ENCODE measurements around the gene TUBB4B. TPM values are rescaled to one million over a fixed set of nuclear protein-coding genes. Genes with fewer than 3 reads are reported as not detected.
"Not testable (repeated sequence)": the region's sequence is repeated elsewhere in the genome, so short reads cannot be mapped to it uniquely, and the experiment has no call there.

Gene TUBB4B
- total RNA-seq, 2 experiments from 2014 or later = 320 to 325 TPM

DNA sequence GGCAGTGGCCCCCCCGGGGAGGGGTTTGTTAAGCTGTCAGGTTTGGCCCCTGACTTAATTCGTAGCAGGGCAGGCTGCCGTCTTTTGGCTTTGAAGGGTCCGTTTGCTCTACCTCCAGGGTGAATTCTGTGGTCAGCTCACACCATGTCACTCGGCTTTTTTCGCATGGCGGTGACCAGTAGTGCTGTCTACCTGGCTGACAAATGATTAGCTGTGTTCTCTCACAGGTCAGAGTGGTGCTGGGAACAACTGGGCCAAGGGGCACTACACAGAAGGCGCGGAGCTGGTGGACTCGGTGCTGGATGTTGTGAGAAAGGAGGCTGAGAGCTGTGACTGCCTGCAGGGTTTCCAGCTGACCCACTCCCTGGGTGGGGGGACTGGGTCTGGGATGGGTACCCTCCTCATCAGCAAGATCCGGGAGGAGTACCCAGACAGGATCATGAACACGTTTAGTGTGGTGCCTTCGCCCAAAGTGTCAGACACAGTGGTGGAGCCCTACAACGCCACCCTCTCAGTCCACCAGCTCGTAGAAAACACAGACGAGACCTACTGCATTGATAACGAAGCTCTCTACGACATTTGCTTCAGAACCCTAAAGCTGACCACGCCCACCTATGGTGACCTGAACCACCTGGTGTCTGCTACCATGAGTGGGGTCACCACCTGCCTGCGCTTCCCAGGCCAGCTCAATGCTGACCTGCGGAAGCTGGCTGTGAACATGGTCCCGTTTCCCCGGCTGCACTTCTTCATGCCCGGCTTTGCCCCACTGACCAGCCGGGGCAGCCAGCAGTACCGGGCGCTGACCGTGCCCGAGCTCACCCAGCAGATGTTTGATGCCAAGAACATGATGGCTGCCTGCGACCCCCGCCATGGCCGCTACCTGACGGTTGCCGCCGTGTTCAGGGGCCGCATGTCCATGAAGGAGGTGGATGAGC, 1.4 kb downstream of the TUBB4B start:
- ChIA-PET CTCF (interaction anchor here (0.7 to 1.5 kb wide), 7 partner anchors 11 to 203 kb away, joined by 3 to 5 read pairs (median 4); no protein-coding TSS in a partner anchor), POLR2A (interaction anchor here (0.6 to 4.5 kb wide), 8 partner anchors 8 to 115 kb away, joined by 3 to 65 read pairs (median 6); partner anchors contain the start of genes ANAPC2, CYSRT1, NELFB and RNF208)
- Mint-ChIP-seq H3K27ac (peak overlapping the region; percentile 67), H3K36me3 (peaks cover 26% of the 10 kb centered on the region), H3K4me3 (peak overlapping the region; percentile 83), H3K4me1 (ENCODE audit: low read depth) (peaks cover 21% of the 10 kb centered on the region), H3K9me3 (no peaks in the 10 kb centered on the region), H3K27me3 (no peaks in the 10 kb centered on the region)
- intact Hi-C loops (cut with micrococcal nuclease) = loop anchor here (5.0 kb wide), 2 partner anchors 115 to 450 kb away; partner anchors contain the start of gene TMEM141
- no peak for DNase-seq

DNA sequence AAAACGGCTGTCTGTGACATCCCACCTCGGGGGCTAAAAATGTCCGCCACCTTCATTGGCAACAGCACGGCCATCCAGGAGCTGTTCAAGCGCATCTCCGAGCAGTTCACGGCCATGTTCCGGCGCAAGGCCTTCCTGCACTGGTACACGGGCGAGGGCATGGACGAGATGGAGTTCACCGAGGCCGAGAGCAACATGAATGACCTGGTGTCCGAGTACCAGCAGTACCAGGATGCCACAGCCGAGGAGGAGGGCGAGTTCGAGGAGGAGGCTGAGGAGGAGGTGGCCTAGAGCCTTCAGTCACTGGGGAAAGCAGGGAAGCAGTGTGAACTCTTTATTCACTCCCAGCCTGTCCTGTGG, 2.2 kb downstream of the TUBB4B start:
- Mint-ChIP-seq H3K4me3 (peak overlapping the region; percentile 83), H3K36me3 (peaks cover 26% of the 10 kb centered on the region), H3K4me1 (ENCODE audit: low read depth) (peaks cover 19% of the 10 kb centered on the region)
- H3K27ac Mint-ChIP-seq, H3K27me3 Mint-ChIP-seq, DNase-seq, H3K9me3 Mint-ChIP-seq: not testable (repeated sequence)
- ChIA-PET CTCF (interaction anchor here (0.9 to 1.8 kb wide), 4 partner anchors 11 to 202 kb away, joined by 3 to 7 read pairs (median 4); partner anchors contain the start of gene NELFB), POLR2A (interaction anchor here (1.1 to 4.5 kb wide), 4 partner anchors 11 to 114 kb away, joined by 3 to 65 read pairs (median 6); partner anchors contain the start of genes ANAPC2, NELFB and SSNA1)
- intact Hi-C loops (cut with micrococcal nuclease) = loop anchor here (5.0 kb wide), 2 partner anchors 116 to 451 kb away; partner anchors contain the start of gene TMEM141

DNA sequence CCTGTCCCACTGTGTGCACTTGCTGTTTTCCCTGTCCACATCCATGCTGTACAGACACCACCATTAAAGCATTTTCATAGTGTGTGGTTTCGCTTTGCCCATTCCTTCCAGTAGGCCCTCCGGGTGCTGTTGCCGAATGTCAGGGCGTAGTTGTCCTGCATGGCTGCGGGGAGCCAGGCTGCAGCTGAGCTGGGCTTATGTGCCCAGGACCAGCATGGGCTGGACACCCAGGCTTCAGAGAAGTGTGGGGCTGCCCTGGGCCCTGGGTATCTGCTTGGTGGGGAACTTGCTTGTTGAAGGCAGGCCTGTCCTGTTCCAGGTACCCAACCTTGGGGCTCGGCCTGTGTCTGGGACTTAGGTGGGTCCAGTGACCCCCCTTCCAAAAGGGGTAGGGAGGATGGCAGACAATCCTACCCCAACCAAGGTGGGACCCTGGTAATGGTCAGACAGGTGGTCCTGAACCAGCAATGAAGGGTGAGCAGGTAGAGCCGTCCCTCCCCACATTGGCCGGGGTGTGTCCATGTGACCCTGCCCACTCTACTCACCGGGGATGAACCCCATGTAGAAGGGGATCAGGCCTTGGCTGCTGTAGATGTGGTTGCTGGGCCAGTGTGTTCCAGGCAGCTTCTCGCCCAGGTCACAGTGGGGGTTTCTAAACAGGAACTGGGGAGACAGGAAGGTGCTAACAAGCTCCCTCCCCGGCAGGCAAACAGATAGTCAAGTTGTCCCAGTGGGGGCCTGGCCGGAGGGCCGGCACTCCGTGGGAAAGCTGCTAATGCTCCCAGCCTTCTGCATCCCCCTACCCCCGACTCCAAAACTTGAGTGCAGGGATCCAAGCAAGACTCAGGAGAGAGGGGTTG, 2.8 kb downstream of the TUBB4B start:
- intact Hi-C loops (cut with micrococcal nuclease) = loop anchor here (5.0 kb wide), 2 partner anchors 117 to 452 kb away; partner anchors contain the start of gene TMEM141
- Mint-ChIP-seq H3K4me3 (peak overlapping the region; percentile 83), H3K9me3 (no peaks in the 10 kb centered on the region), H3K4me1 (ENCODE audit: low read depth) (peaks cover 15% of the 10 kb centered on the region), H3K36me3 (peaks cover 26% of the 10 kb centered on the region), H3K27me3 (no peaks in the 10 kb centered on the region), H3K27ac (no peak overlapping the region)
- no peak for DNase-seq
- ChIA-PET POLR2A (interaction anchor here (1.7 to 4.5 kb wide), 3 partner anchors 10 to 129 kb away, joined by 5 to 65 read pairs (median 5); partner anchors contain the start of genes DPP7 and NELFB), CTCF (interaction anchor here (1.8 kb wide), 1 partner anchor 11 kb away, joined by 7 read pairs; the partner anchor contains the start of gene NELFB)

DNA sequence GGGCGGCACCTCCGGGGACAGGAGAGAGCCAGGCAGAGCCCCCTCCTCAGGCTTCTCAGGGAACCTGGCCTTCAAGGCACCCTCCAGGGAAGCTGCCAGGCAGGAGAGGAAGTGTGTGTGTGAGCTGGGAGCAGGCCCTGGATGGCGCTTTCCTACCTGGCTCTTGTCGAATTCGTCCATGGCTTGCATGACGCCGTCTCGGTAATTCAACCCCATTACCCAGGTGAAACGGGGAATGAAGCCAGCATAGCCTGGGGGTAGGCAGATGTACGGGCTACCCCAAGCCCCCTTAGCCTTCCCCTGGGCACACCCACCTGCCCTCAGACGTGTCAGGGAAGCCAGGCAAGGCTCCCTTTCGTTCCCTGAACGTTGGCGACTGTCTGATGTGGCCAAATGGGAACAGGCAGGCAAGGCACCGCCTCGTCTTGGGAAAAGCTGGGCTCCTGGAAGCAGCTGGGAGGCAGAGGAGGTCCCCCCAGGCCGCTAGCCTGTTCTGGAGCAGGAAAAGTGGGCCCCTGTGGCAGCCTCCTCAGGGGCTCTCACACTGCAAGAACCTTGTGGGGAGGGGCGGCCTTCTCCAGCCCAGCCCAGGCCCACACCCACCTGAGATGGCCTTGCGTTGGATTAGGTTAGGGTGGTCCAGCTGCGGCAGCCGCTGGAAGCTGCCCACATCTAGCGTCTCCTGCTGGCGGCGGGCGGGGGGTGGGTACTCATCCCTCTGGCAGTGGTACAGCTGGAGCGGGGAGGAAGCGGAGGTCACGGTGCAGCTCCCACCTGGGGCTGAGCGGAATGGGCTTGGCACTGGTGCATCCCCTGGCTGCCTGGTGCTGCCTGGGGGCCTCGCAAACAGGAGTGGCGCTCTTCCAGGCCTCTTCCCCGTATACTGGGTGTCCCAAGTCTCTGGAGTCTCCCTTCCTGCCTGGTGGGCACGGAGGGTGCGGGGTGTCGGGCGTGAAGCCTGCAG, 3.7 kb downstream of the TUBB4B start:
- H3K9me3 Mint-ChIP-seq = no peaks in the 10 kb centered on the region
- intact Hi-C loops (cut with micrococcal nuclease) = loop anchor here (5.0 kb wide), 2 partner anchors 117 to 452 kb away; partner anchors contain the start of gene TMEM141
- DNase-seq = no peak
- peaks cover 26% of the 10 kb centered on the region for H3K36me3 Mint-ChIP-seq
- peaks cover 12% of the 10 kb centered on the region for H3K4me1 Mint-ChIP-seq (ENCODE audit: low read depth)
- H3K27ac Mint-ChIP-seq = no peak overlapping the region
- ChIA-PET CTCF (interaction anchor here (1.2 to 1.8 kb wide), 3 partner anchors 8 to 210 kb away, joined by 3 to 7 read pairs (median 7); partner anchors contain the start of gene NELFB), POLR2A (interaction anchor here (1.7 to 2.0 kb wide), 2 partner anchors 10 to 130 kb away, joined by 5 read pairs; partner anchors contain the start of genes DPP7 and NELFB)
- no peaks in the 10 kb centered on the region for H3K27me3 Mint-ChIP-seq
- no peak overlapping the region for H3K4me3 Mint-ChIP-seq

DNA sequence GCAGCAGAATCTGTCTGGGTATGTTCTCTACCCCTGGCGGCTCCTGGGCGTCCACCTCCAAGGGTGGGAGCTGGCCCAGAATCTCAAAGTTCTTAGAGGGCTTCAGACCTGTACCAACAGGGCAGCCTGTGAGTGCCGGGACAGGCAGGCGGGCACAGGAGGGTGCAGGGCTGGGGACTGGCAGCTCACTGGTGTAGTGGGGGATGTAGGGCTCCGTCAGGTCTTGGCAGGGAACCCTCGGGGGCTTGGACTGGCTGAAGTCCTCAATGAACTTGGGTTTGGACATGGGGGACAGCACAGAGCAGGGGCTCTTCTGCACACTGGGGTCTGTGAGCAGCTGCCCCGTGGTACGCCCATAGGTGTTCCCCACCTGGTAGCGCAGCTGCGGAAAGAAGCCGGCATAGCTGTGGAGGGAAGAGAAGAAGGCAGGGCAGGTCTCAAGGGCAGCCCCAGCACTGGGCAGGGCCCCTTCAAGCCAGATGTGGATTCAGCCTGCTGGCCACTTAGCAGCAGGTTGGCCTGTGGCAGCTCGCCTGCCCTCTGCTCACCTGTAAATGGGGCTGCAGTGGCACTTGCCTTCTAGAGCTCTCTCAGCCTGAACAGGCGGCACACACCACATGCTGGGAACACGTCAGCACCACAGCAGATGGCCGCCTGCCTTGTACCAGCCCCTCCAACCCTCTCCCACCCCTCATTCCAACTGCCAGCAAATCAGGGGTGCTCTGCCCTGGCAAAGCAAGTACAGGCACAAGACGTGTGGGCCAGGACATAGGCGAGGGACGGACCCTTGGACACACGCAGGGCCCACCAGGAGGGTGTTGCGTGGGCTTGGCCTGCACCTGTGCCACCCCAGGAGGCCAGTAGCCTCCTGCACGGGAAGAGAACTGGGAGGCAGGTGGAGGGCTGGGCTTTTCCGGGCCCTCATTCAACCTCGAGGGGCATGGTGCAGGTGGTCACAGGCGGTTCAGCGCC, 4.6 kb downstream of the TUBB4B start:
- CTCF ChIA-PET = interaction anchor here (1.2 to 1.6 kb wide), 2 partner anchors 9 to 211 kb away, joined by 3 to 7 read pairs; no protein-coding TSS in a partner anchor
- Mint-ChIP-seq H3K27me3 (no peaks in the 10 kb centered on the region), H3K9me3 (no peaks in the 10 kb centered on the region), H3K4me3 (no peak overlapping the region), H3K27ac (no peak overlapping the region), H3K36me3 (peaks cover 26% of the 10 kb centered on the region), H3K4me1 (ENCODE audit: low read depth) (peaks cover 12% of the 10 kb centered on the region)
- POLR2A ChIA-PET = interaction anchor here (2.0 kb wide), 1 partner anchor 9 kb away, joined by 5 read pairs; the partner anchor contains the start of gene NELFB
- no peak for DNase-seq
- intact Hi-C loops (cut with micrococcal nuclease) = no loop called here

DNA sequence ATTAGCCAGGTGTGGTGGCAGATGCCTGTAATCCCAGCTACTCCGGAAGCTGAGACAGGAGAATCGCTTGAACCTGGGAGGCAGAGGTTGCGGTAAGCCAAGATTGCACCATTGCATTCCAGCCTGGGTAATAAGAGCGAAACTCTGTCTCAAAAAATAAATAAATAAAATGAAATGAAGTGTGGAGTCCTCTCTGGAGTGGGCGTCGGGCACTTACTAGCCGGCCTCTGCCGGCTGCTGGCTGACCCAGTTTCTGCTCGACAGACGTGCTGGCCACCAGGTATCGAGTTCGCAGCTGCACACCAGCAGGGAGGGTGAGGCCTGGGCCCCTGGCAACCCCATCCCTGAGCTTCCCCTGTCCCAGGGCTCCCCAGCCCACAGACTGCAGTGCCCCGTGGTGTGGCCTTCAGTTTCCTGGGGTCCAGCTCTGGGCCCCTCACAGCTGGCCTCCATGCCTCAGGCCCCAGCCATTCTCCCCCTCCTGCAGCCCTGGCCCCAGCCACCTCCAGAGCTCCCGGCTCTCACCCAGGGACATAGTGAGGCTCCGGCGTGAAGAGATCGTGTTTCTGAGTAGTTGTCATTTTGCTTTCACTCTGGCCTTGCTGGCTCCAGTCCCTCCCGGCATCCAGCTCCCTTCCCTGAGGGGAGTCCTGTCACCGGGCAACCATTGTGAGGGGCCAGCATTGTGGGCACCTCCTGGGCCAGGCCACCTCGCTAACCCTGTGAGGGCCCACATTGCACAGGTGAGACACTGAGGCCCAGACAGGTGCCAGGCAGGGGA, 6.2 kb downstream of the TUBB4B start:
- CTCF ChIA-PET = interaction anchor here (0.6 to 3.4 kb wide), 3 partner anchors 10 to 288 kb away, joined by 3 to 11 read pairs (median 3); no protein-coding TSS in a partner anchor
- intact Hi-C loops (cut with micrococcal nuclease) = no loop called here
- POLR2A ChIA-PET = no interaction called here
- no peak overlapping the region for H3K4me3 Mint-ChIP-seq
- no peak overlapping the region for H3K27ac Mint-ChIP-seq
- no peaks in the 10 kb centered on the region for H3K9me3 Mint-ChIP-seq
- peaks cover 17% of the 10 kb centered on the region for H3K36me3 Mint-ChIP-seq
- no peak for DNase-seq
- H3K4me1 Mint-ChIP-seq (ENCODE audit: low read depth) = peaks cover 10% of the 10 kb centered on the region
- H3K27me3 Mint-ChIP-seq = no peaks in the 10 kb centered on the region

DNA sequence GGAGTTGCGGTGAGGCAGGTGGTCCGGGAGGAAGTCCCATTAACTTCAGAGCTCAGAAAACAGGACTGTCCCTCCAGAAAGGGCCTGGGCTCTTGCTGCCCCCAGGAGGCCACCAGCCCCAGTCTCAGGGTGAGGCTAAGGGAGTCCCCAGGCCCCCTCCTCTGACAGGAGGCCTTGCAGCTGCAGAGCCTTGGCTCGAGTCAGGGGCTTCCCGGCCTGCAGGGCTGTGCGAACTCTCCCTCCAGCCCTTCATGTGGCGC, 6.8 kb downstream of the TUBB4B start:
- intact Hi-C loops (cut with micrococcal nuclease) = no loop called here
- H3K27ac Mint-ChIP-seq = no peak overlapping the region
- POLR2A ChIA-PET = no interaction called here

DNA sequence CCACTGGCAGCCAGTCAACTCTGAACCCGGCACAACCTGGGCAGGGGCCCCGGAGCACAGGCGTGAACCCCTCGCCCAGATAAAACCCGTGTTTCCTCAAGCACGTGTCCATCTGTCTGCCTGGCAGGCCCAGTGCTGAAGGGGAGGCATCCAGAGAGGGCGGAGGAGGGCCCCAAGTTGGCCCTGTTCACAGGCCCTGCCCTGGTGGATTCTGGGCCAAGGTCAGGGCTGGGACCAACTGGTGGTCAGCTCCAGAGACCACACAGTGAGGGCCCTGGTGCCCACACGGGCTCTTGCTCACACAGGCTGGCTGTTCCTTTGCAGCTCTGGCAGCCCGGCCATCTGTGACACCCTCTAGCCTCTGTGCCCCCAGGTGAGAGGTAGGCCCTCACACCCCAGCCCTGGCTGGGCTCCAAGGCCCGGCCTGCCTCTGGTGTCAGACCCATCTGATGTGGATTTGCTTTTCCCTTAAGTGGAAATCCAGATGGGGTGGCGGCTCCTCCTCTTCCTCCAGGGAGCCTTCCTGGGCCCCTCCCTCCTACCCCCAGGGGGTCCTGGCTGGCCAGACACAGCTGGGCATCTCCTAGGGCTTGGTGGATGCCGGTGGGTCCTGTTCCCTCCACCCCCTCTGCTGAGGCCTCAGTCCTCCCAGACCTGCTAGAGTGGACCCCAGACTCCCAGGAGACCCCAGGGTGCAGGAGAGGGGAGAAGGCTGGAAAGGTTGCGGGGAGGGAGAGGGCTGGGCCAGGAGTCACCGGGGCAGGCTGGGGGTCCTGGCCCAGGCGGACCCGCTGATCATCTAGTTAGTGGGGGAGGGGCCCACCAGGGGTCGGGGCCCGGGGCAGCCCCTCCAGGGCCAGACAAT, 9.5 kb downstream of the TUBB4B start:
- intact Hi-C loops (cut with micrococcal nuclease) = no loop called here
- Mint-ChIP-seq H3K27ac (no peak overlapping the region), H3K4me3 (no peak overlapping the region), H3K36me3 (peaks cover 2% of the 10 kb centered on the region), H3K27me3 (no peaks in the 10 kb centered on the region), H3K4me1 (ENCODE audit: low read depth) (peaks cover 5% of the 10 kb centered on the region), H3K9me3 (no peaks in the 10 kb centered on the region)
- CTCF ChIA-PET = interaction anchor here (1.0 to 3.4 kb wide), 2 partner anchors 10 to 14 kb away, joined by 5 to 11 read pairs; partner anchors contain the start of gene TUBB4B
- no peak for DNase-seq
- POLR2A ChIA-PET = interaction anchor here (2.5 kb wide), 1 partner anchor 9 kb away, joined by 13 read pairs; the partner anchor contains the start of gene TUBB4B

More for the DNA sequence above, 6.8 kb downstream of the TUBB4B start:
- H3K36me3 Mint-ChIP-seq = peaks cover 12% of the 10 kb centered on the region
- H3K27me3 Mint-ChIP-seq = no peaks in the 10 kb centered on the region
- H3K9me3 Mint-ChIP-seq = no peaks in the 10 kb centered on the region
- H3K4me3 Mint-ChIP-seq = no peak overlapping the region
- CTCF ChIA-PET = interaction anchor here (0.6 to 3.4 kb wide), 4 partner anchors 8 to 287 kb away, joined by 3 to 11 read pairs (median 4); no protein-coding TSS in a partner anchor
- no peak for DNase-seq
- H3K4me1 Mint-ChIP-seq (ENCODE audit: low read depth) = peaks cover 5% of the 10 kb centered on the region

DNA sequence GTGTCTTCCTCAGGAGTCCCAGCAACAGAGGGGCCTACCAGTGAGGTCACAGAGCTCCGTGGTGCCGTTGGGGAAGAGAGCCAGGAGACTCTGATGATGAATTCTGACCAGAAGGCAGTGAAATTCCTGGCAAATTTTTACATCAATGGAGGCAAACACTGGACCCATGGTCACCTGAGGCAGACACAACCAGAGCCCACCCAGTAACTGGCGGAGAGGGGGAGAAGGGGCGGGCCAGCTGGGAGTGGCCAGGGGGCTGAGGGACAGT, 10.0 kb downstream of the TUBB4B start, which contains the start of gene STPG3:
STPG3 (plus strand) TSS at position 93 of the 268 bp plus-strand sequence; CDS start at position 94, 1 bp downstream.
- ChIA-PET POLR2A (interaction anchor here (2.5 kb wide), 1 partner anchor 10 kb away, joined by 13 read pairs; the partner anchor contains the start of gene TUBB4B), CTCF (no interaction called here)
- no peak for DNase-seq
- no peak within 1 kb of the TSS for H3K4me3 Mint-ChIP-seq
- H3K4me1 Mint-ChIP-seq (ENCODE audit: low read depth) = peaks cover 10% of the 10 kb centered on the region
- H3K9me3 Mint-ChIP-seq = no peaks in the 10 kb centered on the region
- H3K27ac Mint-ChIP-seq = no peak within 1 kb of the TSS
- peaks cover 2% of the 10 kb centered on the region for H3K36me3 Mint-ChIP-seq
- intact Hi-C loops (cut with micrococcal nuclease) = no loop called here
- no peaks in the 10 kb centered on the region for H3K27me3 Mint-ChIP-seq

Data from activated CD4-positive, alpha-beta memory T cell treated with anti-CD3 and anti-CD28 coated beads for 36 hours (primary cell).